Retina (tissue), 1 donor: Measurements from ENCODE around the gene ERAP2.
"Not testable (repeated sequence)": the region's sequence is repeated elsewhere in the genome, so short reads cannot be mapped to it uniquely, and the experiment has no call there.

Source experiments
- DNase-seq: peaks from one replicate; pipeline ENCODE4 v3.0.0-alpha.2; 2016

The ERAP2 gene

DNA sequence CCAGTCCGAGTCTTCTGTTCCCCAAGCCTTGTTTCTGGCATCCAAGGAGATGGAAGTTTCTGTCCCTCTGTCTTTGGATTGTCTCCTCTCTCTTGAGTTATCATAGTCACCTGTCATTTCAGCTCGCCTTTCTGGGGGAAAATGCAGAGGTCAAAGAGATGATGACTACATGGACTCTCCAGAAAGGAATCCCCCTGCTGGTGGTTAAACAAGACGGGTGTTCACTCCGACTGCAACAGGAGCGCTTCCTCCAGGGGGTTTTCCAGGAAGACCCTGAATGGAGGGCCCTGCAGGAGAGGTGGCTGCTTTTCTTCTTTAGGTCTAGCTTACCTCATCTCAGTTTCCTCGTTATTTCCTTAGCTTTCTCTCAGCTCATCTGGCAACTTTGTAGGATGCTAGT lies 25.1 kb downstream of the ERAP2 start:
- DNase-seq, result no peak

GRCh38 chr5:96901841-96902240 lies 25.5 kb downstream of the ERAP2 start:
- no peak for DNase-seq

DNA sequence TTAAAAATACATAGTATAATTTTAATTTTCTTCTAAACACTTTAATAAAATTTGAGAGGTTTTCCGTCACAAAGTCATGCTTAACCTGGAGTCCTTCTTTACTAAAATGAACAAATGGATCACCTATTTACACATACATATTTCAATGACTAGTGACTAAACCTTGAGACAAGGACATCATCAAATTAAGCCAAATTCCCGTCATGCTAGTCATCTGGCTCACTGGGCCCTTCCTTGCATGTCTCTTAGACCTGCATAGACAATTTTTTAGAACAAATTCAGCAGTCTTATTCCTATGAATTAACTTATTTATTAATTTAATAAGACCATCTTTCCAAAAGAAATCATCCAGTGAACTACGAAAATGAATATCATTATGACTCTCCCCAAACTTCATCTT lies 26.6 kb downstream of the ERAP2 start:
- no peak for DNase-seq

GRCh38 chr5:96903300-96903699 lies 27.0 kb downstream of the ERAP2 start:
- no peak for DNase-seq

DNA sequence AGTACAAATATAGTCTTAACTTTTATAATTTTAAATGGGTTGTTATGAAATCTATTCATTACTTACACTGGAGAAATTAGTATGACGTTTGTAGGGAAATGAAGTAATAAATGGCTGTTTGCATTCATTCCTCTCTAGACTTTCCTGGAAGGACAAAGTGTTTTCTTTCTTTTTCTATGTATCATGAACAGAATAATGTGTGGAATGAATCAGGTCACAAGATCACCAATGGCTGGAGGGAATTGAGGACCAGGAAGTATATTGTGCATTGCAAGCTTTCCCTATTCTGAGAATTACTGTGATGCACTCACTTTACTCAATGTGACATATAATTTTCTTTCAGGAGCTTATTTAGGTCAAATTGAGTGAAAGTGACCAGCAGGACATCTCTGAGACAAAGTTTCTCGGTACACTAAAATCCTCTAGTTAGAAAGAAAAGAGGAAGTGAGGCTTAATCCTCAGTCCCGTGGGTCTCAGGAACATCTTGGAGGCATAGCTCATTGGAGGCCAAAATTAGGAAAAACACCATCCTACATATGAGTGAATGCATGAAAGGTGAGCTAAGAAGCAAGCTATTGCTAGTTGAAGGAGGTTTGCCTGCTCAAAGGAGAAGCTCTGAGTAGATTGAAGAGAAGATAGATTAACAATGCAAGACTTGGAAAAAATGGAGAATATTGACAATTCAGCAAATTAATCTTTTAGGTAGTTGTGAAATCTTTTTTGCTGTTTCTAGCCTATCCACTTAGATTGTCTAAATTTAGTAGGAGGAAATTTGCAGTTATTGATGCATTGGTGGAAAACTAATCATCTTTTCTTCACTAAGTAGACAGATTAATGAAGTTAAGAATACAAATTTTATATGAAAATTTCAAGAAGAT lies 28.0 kb downstream of the ERAP2 start:
- DNase-seq, result no peak

- no peak for DNase-seq
Observed at GRCh38 chr5:96905864-96906263, 29.6 kb downstream of the ERAP2 start.

DNA sequence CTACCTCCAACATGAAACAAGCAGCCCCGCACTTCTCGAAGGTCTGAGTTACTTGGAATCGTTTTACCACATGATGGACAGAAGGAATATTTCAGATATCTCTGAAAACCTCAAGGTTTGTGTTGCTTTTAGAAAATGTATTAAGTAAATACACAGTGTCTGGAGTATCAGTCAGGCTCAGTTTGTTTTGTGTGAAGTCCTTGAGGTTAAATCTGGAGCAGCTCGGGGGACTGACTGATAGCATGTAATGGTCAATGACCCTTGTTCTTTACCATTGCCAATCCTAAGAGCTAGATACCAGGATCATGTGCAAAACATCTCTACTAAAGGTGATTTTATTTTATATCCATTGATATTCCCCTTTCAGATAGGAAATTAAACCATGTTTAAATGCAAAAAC lies 32.7 kb downstream of the ERAP2 start:
- no peak for DNase-seq

GRCh38 chr5:96909435-96909834 lies 33.1 kb downstream of the ERAP2 start:
- no peak for DNase-seq

DNA sequence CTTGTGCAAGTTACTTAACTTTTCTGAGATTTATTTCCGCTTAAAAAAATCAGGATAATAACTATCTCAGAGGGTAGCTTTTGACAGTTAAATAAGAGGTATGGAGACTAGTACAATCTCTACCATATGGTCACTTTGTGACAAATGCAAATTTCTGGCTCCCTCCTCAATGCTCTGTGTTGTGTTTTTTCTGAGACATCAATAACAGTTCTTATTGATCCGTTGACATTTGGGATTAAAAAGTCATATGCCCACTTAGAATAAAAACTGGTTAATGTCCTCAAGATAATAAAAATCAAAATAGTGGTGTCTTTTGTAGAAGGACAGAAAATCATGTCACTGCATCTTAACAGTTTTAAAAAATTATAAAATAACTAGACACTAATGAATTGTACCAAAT lies 34.8 kb downstream of the ERAP2 start:
- no peak for DNase-seq

- no peak for DNase-seq
Observed at GRCh38 chr5:96913233-96913632, 36.9 kb downstream of the ERAP2 start.

DNA sequence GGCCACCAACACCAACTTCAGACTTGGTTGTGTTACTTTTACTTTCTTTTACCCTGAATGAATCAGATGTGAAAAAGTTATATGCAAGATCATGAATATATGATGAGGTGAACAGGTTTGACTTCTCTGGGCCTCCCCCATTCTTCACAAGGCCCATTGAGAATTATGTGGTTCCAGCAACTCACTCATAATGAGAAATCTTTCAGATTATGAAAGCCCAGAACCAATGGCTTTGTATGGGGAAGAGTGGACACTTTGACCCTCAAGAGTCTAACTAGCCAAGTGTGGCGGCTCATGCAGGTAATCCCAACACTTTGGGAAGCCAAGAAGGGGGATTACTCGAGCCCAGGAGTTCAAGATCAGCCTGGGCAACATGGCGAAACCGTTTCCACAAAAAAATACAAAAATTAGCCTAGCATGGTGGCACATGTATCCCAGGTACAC lies 43.5 kb downstream of the ERAP2 start:
- DNase-seq, result no peak

DNA sequence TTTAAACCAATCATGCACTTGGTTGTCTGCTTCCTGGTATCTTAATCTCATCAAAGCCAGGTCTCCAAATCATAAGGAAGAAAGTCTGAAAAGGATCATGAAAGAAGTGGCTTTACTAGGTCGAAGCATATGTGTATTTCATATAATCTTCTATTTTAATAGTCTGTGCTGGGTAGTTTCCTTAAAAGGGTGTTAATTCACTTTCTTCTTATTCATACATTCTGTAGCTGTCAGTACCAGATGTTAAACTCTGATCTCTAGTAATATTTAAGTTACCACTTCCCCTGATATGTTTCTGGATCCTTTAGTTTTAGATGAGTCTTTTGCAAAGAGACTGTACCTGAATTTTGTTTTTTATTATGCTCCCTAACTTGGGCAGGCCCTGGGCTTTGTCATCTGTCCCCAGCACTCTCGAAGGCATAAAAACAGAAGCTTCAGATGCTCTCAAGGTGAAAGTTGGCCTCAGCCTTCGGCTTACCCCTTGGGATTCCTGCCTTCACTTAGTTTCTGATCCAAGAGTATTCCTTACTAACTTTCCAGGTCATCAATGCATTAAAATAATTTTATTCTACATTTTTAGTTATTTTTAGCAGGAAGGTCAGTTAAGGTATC lies 44.5 kb downstream of the ERAP2 start:
- DNase-seq, result no peak

DNA sequence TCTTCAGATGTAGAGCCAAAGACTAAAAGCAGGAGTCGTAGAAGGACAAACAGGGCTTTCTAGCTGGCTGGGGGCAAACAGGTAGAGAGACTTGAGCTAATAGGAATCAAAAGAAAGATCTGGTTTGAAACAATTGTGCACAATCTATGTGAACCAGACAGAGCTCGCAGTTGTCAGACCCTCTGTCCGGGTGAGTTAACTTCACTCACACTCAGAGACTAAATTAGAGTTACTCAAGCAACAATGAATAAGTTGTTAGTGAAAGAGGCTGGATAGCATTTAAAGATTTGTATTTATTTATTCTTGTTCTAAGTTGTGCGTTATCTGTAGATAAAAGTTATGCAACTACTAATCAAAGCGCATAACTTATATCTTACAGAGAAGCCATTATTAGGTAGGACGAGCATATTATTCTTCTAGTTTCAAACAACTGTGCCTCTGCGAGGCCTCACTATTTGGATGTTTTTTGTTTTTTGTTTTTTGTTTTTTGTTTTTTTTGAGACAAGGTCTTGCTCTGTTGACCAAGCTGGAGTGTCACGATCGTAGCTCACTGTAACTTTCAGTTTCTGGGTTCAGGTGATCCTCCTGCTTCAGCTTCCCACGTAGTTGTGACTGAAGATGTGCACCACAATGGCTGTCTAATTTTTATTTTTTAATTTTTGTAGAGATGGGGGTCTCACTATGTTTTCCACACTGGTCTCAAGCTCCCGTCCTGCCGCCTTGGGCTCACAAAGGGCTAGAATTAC lies 46.4 kb downstream of the ERAP2 start:
- DNase-seq, result no peak

DNA sequence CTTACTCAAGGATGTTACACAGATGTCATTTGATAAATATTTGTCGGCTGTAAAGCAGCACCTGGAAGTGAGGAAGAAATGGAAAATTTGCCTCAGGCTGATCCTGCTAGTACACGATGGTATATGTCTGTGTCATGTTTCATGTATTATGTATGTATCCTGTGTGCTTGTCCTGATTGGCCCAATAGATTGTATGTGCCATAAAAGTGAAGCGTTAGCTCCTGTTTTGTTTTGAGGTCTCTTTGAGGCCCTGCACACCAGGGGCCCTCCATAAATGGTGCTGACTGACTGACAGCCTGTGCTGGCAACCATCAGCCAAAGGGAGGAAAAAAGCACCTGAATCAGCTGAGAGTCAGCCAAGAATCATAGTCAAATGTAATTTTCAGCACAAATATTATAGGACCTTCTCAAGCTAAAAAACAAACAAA lies 47.7 kb downstream of the ERAP2 start:
- no peak for DNase-seq

- no peak for DNase-seq
Observed at GRCh38 chr5:96926276-96926675, 50.0 kb downstream of the ERAP2 start.

DNA sequence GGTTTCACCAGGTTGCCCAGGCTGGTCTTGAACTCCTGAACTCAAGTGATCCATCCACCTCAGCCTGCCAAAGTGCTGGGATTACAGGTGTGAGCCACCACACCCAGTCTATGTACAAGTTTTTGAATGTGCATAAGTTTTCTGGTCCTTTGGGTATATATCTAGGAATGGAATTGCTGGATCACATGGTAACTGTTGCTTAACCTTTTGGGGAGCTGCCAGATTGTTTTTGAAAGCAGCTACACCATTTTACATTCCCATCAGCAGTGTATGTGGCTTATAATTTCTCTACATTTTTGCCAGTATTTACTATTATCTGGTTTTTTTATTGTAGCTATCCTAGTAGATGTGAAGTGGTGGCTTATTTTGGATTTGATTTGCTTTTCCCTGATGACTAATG lies 50.7 kb downstream of the ERAP2 start:
- no peak for DNase-seq

DNA sequence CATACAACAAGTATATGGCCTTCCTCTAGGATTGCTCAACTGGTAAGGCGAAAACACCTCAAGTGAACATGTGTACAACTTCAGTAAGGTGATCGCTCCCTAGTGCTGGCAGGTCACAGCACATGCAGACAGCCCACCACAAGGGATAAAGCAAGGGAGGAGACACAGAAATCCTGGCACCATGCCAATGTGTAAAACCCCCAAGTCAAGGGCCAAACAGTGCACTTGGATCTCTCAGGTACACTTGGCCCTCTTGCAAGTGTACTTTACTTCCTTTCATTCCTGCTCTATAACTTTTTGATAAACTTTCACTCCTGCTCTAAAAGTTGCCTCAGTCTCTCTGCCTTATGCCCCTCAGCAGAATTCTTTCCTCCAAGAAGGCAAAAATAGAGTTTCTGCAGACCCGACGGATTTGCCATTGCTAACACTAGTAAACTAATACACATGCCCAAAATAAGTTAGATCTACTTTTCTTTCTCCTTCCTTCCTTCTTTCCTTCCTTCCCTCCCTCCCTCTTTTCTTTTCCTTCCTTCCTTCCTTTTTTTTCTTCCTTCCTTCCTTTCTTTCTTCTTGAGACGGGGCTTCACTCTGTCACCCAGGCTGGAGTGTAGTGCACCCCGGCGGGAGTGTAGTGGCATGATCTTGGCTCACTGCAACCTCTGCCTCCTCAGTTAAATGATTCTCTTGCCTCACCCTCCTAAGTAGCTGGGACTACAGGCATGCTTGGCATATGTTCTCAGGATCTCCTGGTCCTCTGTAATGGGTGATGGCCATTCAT lies 52.8 kb downstream of the ERAP2 start:
- no peak for DNase-seq

- no peak for DNase-seq
Observed at GRCh38 chr5:96930058-96930457, 53.8 kb downstream of the ERAP2 start.

DNA sequence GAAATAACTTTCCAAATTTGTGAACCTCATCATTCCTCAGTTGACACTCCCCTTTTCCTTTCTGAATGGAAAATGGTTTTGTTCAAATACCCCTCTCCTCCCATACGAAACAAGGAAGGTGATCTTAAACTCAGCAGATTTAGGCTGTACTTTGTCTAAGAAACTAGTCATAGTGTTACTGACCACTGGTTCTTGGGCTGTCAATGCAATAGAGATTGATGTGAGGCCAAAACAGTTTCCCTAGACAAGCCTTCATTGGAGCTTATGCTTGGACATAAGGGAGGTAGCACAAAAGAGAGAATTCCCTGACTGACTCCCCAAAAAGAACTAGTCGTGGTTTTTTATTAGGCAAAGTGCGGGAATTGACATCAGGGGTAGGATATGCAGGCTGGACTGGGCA lies 54.3 kb downstream of the ERAP2 start:
- no peak for DNase-seq

DNA sequence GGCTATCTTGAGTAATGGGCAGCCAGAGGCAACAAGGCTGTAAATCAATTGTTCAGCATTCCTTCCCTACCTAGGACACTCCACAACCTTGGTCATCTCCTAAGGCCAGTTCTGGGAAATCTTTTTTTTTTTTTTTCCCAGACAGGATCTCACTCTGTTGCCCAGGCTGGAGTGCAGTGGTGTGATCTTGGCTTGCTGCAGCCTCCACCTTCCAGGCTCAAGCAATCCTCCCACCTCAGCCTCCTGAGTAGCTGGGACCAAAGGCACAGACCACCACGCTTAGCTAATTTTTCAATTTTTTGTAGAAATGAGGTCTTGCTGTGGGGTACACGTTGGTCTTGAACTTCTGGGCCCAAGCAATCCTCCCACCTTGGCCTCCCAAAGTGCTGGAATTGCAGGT lies 54.7 kb downstream of the ERAP2 start:
- DNase-seq, result not testable (repeated sequence)

DNA sequence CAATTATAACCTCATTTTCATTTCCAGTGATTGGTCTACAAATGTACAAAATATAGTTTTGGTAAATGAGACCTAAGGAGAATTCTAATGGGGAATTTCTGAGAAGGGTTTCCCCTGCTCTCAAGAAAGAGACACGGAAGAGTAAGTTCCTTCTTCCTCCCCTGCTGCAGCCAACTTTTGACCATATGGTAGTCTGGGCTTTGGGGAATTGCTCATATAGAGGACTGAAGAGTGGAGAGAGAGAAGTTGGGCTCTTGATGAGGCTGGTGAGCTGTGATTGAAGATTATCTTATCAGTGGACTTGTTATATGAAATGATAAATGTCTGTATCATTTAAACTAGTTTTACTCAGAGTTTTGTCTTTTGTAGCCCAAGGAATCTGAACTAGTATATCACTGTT lies 55.3 kb downstream of the ERAP2 start:
- DNase-seq, result no peak

DNA sequence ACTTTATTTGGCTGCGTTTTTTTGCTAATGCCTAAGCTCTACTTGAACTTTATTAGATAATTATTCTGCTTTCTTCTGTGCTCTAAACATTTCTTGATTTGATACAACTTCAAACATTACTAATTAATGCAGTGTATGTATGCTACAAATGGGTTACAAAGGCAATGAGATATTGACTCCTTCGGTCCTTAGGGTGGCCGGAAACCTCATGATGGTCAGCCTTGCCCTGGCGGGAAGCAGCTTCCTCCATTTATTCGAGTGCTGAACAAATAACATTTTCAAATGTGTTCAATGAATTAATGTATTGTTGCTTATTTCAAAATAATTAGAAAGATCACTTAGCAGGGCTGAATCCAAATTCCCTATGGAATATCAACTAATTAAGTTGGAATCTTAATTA lies 55.7 kb downstream of the ERAP2 start:
- no peak for DNase-seq
